Prostate gland (tissue), 2 donors: ENCODE results near the gene TRIP6. TPM values are rescaled to one million over a fixed set of nuclear protein-coding genes. Genes with fewer than 3 reads are reported as not detected.

ENCODE experiments used
- DNase-seq: peaks from one replicate; pipeline ENCODE4 v3.0.0-alpha.2; 2019; ENCODE audit warnings: low spot score
- H3K27ac ChIP-seq, 2 donors: fragments of 200-600 bp; sonication (generic); 2 replicates each; pipeline ENCODE4 v1.5.1; 2017 to 2019
- H3K27me3 ChIP-seq: fragments of 200-600 bp; sonication (generic); replicated peaks from 2 replicates; pipeline ENCODE4 v1.5.1; 2019; ENCODE audit not compliant: insufficient read depth
- H3K36me3 ChIP-seq, 2 donors: fragments of 200-600 bp; sonication (generic); 1 replicate in 1 of 2; 2 replicates in 1 of 2; pipeline versions ENCODE4 v1.5.1 to v1.8.1; 2017 to 2019
- H3K4me1 ChIP-seq: fragments of 200-600 bp; sonication (generic); replicated peaks from 2 replicates; pipeline ENCODE4 v1.5.1; 2019
- H3K4me3 ChIP-seq, 2 donors: fragments of 200-600 bp; sonication (generic); 2 replicates each; pipeline ENCODE4 v1.5.1; 2017 to 2019
- H3K9me3 ChIP-seq: fragments of 200-600 bp; sonication (generic); 2 replicates; pipeline ENCODE4 v1.5.1; 2017
- POLR2A ChIP-seq: fragments of 450-650 bp; IDR thresholded peaks from one replicate; pipeline ENCODE4 v1.6.1; 2016; ENCODE audit warnings: antibody characterized with exemption, mild to moderate bottlenecking
- POLR2AphosphoS5 ChIP-seq: sonication (generic); formaldehyde crosslinking; IDR thresholded peaks from one replicate; pipeline ENCODE4 v1.6.1; 2017; ENCODE audit warnings: antibody characterized with exemption
- WGBS: methylation state at CpG from one replicate; pipeline ENCODE4 v1.1.5; 2018; 5-methylcytosine and 5-hydroxymethylcytosine counted together
- intact Hi-C: fragments of 100-400 bp; cut with DNase I; formaldehyde crosslinking; loops from one replicate; pipeline ENCODE4 v1.14.2; 2022
- total RNA-seq, 2 donors: library from RNA; depleted of rRNA; stranded (reverse); fragments of >200 nt; gene quantifications; one replicate each; pipeline ENCODE4 v1.1.0, GENCODE V29; 2016
- TF ChIP-seq, protein P1 (sequence below), 4 experiments: fragments of 200-600 bp in 2 of 4; fragments of 450-650 bp in 2 of 4; sonication (generic) in 2 of 4; IDR thresholded peaks; 1 replicate in 3 of 4; 2 replicates in 1 of 4; pipeline ENCODE4 v1.5.1; 2016 to 2019; ENCODE audit warnings: antibody characterized with exemption in 4 of 4, mild to moderate bottlenecking in 2 of 4, moderate library complexity in 2 of 4

The TRIP6 gene, protein sequence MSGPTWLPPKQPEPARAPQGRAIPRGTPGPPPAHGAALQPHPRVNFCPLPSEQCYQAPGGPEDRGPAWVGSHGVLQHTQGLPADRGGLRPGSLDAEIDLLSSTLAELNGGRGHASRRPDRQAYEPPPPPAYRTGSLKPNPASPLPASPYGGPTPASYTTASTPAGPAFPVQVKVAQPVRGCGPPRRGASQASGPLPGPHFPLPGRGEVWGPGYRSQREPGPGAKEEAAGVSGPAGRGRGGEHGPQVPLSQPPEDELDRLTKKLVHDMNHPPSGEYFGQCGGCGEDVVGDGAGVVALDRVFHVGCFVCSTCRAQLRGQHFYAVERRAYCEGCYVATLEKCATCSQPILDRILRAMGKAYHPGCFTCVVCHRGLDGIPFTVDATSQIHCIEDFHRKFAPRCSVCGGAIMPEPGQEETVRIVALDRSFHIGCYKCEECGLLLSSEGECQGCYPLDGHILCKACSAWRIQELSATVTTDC
- 100 to 1,000 TPM in 1 of 2 donors, 10 to 100 TPM in 1; 65.9 to 113 TPM for total RNA-seq

DNA sequence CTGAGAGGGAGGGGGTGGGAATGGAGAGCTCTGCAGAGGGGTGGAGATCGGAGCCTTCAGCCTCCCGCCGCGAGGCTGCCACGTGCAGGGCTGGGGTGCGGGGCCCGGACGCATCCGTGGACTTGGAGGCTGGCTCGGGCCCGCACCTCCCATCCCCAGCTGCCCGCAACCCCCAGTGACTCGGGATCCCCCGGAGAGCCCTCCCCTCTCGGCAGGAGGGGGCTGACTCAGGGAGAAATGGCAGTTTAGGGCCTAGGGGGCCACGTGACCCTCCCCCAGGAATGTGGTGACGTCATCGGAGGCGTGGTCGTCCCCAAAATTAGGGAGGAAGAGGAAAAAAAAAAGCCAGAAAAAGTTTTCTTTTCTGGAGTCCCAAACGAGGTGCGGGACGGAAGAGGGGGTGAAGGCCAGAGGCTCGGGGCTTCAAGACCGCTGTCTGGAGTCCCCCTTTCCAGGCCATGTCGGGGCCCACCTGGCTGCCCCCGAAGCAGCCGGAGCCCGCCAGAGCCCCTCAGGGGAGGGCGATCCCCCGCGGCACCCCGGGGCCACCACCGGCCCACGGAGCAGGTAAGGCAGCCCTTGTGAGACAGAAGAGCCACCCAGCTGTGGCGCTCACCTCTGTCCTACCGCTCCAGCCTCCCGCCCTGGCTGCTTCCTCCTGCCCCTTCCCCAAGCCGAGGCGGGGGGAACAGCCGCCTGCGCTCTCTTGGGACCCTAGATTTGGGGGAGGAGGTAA lies at the start of gene TRIP6:
Gene TRIP6, plus strand, starts transcription at position 348 of the 736 bp plus-strand sequence. Its CDS starts 111 bp downstream, at position 459.
- TF ChIP-seq POLR2AphosphoS5: peak; percentile 86
- TF ChIP-seq POLR2A: peak; percentile 64
- TF ChIP-seq, protein P1, sequence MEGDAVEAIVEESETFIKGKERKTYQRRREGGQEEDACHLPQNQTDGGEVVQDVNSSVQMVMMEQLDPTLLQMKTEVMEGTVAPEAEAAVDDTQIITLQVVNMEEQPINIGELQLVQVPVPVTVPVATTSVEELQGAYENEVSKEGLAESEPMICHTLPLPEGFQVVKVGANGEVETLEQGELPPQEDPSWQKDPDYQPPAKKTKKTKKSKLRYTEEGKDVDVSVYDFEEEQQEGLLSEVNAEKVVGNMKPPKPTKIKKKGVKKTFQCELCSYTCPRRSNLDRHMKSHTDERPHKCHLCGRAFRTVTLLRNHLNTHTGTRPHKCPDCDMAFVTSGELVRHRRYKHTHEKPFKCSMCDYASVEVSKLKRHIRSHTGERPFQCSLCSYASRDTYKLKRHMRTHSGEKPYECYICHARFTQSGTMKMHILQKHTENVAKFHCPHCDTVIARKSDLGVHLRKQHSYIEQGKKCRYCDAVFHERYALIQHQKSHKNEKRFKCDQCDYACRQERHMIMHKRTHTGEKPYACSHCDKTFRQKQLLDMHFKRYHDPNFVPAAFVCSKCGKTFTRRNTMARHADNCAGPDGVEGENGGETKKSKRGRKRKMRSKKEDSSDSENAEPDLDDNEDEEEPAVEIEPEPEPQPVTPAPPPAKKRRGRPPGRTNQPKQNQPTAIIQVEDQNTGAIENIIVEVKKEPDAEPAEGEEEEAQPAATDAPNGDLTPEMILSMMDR (IDR thresholded peaks at IDR 0.05): no peak
- peaks cover 20% of the 10 kb centered on the region for H3K4me1 ChIP-seq
- H3K27me3 ChIP-seq: no peaks in the 10 kb centered on the region
- no peaks in the 10 kb centered on the region for H3K9me3 ChIP-seq
- DNase-seq: peak; percentile 81
- H3K4me3 ChIP-seq: peak within 1 kb of the TSS; percentile 41 to 57
- peak within 1 kb of the TSS; percentile 86 to 98 for H3K27ac ChIP-seq
- 2% methylated on average over 39 of the region's 42 CpGs for WGBS
- peaks cover 0 to 5% of the 10 kb centered on the region in 2 donors for H3K36me3 ChIP-seq
- intact Hi-C loops: no loop called here

DNA sequence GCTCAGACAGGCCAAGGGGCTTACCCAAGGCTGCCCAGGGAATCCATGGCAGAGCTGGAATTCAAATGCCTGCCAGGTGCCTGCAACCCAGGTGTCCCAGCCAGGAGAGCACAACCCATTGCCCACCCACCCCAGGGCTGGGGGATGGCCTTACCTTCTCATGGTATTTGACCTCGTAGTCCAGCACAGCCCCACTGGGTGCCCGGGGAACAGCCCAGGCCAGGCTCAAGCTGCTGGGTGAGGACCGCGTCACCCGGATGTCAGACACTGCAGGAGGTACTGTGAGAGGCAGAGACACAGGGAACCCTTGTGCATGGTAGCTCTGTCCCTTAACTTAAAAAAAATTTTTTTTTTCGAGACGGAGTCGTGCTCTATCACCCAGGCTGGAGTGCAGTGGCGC lies 48.8 kb upstream of the TRIP6 start:
- Histone ChIP-seq H3K4me3 (no peak overlapping the region), H3K4me1 (no peaks in the 10 kb centered on the region), H3K27ac (no peak overlapping the region), H3K36me3 (peaks cover 9 to 21% of the 10 kb centered on the region in 2 donors), H3K9me3 (no peaks in the 10 kb centered on the region), H3K27me3 (no peaks in the 10 kb centered on the region)
- intact Hi-C loops: no loop called here
- no peak for TF ChIP-seq POLR2AphosphoS5
- TF ChIP-seq, protein P1 (IDR thresholded peaks at IDR 0.05): no peak
- TF ChIP-seq POLR2A: no peak
- WGBS: 95% methylated on average over 8 of the region's 9 CpGs
- DNase-seq: no peak

DNA sequence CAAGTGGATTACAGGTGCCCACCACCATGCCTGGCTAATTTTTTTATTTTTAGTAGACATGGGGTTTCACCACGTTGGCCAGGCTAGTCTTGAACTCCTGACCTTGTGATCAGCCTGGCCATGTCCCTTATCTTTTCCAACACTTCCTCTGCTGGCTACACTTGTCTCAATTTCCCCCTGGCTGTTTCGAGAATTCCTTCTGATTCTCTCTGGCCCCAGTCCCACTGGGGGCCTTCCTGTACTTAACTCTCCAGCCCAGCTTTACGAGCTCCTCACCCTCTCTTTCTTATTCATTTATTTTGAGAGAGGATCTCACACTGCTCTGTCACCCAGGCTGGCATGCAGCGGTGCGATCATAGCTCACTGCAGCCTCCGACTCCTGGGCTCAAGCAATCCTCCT lies 48.4 kb upstream of the TRIP6 start:
- Histone ChIP-seq H3K9me3 (no peaks in the 10 kb centered on the region), H3K4me1 (no peaks in the 10 kb centered on the region), H3K27ac (no peak overlapping the region), H3K4me3 (no peak overlapping the region), H3K27me3 (no peaks in the 10 kb centered on the region), H3K36me3 (peaks cover 9 to 21% of the 10 kb centered on the region in 2 donors)
- no peak for TF ChIP-seq POLR2A
- TF ChIP-seq, protein P1 (IDR thresholded peaks at IDR 0.05): no peak
- DNase-seq: no peak
- intact Hi-C loops: no loop called here
- 77% methylated on average over 6 of the region's 6 CpGs for WGBS

DNA sequence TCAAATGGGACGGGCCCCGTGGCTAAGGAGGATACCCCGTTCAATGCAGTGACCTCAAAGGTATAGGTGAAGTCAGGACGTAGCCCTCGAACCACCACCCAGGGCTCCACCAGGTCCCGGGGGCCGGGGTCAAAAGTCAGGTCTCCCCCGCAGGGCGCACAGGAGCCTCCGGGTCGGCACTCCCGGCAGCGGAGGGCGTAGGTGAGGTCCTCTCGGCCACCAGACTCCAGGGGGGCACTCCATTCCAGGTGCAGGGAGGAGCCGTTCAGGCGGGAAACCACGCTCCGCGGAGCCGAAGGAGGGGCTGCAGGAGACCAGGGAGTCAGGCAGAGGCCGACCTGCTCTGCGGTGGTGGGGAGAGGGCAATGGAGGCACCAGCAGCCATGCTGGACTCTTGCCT lies 47.6 kb upstream of the TRIP6 start:
- no peaks in the 10 kb centered on the region for H3K27me3 ChIP-seq
- no peak overlapping the region for H3K4me3 ChIP-seq
- peaks cover 4% of the 10 kb centered on the region for H3K4me1 ChIP-seq
- peaks cover 9 to 21% of the 10 kb centered on the region in 2 donors for H3K36me3 ChIP-seq
- no peak overlapping the region for H3K27ac ChIP-seq
- WGBS: 93% methylated on average over 23 of the region's 23 CpGs
- DNase-seq: no peak
- intact Hi-C loops: no loop called here
- no peaks in the 10 kb centered on the region for H3K9me3 ChIP-seq
- no peak for TF ChIP-seq POLR2AphosphoS5
- TF ChIP-seq, protein P1 (IDR thresholded peaks at IDR 0.05): no peak
- no peak for TF ChIP-seq POLR2A
